AG20443 (cell line): ENCODE measurements around the gene DCHS2.

ENCODE experiments used
- DNase-seq: peaks from one replicate; pipeline ENCODE4 v3.0.0; 2012; ENCODE audit warnings: low spot score, mixed read lengths

Gene DCHS2

DNA sequence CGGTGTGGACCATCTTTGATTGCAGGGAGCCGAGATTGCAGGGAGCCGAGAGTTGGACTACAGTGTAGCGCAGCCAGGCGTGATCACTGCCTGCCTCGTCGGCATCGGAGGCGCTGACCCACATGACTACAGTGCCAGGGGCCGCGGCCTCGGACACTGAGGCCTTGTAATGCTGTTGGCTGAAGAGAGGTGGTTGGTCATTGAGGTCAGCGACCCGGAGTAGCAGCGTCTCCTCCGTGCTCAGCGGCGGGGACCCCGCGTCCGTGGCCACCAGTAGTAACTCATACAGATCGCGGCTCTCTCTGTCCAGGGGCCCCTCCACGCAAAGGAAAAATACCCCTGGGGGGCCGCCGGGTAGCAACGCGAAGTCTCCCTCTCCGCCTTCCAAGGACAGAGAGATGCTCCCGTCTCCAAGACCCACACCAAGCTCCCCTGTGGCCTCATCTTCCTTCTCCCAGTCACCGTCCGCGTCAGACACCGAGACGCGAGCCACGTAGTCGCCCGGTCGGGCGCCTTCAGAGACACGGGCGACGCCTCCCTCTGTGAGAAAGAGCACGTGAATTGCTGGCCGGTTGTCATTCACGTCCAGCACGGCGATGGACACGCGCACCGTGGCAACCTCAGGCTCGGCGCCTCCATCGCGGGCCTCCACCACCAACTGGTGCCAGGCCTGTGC is 1.9 kb downstream of the DCHS2 start:
- DNase-seq: no peak

DNA sequence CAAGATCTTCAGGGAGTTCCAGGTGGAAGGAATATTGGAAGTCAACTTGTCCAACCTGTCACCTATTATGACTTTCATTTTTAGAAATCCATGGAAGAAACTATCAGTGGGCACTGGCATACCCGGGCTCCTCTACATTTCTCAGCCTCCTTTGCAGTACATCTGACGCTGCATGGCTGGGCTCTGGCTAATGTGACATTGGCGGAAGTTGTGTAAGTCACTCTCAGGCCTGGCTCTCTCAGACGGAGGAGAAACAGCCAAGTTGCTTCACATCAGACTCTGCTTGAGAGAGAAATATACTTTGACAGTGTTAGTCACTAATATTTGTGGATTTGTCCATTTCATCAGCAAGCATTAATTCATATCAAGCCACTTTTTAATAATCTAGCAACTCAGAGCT is 4.5 kb downstream of the DCHS2 start:
- DNase-seq: no peak

DNA sequence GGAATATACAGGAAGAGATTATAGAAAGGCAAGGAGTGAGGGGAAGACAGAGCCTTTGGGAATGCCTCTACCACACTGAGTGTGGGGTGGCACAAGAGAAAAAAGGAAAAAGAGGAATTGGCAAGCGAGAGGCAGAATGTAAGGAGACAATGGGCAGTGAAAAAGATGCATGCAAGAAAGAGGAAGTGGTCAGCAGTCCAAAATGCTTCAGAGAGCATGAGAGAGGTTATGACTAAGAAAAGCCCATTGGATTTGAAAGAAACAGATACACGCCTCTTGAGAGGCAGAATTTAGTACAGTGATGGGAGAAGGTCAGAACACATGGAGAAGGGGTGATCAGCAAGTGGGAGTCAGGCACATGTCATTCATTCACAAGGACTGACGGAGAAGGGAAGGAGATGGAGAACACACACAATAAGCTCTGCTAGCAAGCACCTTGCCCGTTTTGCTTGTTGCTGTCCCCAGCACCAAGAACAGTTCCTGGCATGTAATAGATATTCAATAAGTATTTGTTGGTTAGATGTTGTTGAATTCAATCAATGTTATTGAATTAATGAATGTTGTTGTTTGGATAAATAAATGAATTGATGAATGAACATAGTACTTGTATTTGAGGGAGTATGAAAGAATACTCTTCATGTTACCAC is 6.3 kb downstream of the DCHS2 start:
- no peak for DNase-seq

DNA sequence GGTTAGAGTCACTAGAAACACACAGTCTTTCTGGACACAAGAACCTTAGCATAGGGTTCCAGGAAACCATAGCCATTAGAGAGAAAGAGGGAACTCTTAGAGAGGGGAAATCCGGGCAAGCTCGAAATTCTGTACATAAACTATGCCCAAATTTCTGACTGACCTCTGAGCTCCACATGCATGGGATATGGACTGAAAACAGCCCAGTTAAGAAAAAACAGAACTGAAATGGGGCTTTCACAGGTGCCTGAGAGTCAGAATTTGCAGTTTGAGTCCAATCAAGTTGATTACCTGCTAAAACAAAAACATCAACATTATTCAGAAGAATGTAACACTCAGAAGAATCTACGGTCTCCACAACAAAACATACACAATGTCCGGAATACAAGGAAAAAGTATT is 13.1 kb downstream of the DCHS2 start:
- no peak for DNase-seq

DNA sequence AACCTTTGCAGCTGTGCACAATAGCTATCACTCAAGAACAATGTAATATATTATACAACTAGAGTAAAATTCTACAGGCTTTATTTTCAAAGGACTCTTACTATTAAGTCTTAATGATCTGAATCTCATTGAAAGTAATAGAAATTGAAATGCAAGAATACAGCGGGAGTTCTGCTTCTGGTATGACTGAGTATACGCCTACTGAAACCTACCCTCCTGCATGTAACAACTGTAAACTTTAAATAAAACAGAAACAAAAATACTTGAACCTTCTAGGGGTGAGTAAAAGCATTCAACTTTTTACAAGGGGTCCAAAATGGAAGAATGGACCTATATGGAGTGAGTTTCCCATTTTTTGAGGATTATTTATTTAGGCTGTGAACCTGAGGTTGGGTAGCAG is 13.5 kb downstream of the DCHS2 start:
- no peak for DNase-seq

DNA sequence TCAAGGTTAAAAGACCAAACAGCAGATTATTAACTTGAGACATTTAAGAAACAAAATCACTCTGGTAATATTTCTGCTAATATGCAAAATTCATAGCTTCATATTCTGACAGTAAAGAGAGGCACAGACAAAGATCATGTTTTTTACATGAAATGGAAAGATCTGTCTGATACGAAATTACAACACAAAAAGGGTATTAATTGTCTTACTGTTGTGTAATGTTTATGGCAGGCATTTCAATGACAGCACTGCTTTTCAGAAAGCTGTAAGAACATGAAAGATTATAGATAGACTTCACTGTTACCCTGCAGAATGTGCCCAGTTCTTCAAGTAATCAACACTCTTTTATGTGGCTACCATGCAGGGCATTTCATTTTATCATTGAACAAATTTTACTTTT is 15.4 kb downstream of the DCHS2 start:
- DNase-seq: no peak

DNA sequence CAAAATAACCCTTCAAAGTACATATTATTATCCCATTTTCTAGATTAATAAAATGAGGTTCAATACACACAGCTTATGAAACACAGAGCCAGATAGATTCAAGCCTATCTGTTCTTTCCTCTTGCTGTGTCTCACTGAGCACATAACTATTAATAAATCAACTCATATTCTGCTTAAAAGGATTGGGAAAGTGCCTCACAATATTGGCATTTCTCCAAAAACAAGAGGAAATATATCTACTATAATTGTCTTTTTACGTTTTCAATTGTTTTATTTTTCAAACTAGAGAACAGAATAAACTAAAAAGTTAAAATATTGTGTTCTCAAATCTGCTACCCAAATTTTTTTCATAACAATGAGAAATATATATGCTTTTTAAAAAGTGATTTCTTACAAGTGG is 15.8 kb downstream of the DCHS2 start:
- no peak for DNase-seq

DNA sequence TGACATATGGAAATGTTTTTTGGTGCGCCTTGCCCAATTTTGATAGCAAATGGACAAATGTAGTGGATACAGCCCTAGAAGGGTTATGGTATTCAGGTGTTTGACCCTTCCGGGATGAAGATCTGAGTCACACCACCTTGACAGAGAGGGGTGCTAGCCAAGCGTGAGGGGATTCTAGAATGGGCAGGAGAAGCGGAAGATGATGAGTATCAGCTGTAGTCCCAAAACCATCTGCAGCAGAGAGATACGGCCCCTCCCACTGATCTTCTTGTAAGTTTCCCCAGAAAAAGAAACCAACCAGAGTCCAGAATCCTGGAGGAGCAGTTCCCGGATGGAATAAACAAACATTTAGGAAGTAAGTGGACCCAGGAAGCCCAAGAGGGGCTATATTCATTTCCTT is 18.1 kb downstream of the DCHS2 start:
- no peak for DNase-seq

DNA sequence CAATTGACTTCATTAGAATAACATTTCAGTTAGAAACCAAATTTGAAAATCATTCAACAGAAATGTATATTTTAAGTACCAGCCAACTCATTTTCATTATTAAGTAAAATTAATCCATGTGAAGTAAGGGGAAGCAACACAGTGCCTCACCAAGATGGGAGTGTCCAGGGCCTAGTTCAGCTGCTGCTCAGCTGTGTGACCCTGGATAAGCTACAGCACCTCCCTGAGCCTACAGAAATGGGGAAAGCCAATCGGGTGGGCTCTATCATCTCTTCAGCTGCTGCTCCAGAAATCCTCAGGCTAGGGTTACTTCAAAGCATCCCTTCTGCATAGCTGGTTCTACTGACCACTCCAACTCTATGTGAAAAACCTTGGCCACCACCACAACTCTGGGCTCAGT is 18.7 kb downstream of the DCHS2 start:
- no peak for DNase-seq

DNA sequence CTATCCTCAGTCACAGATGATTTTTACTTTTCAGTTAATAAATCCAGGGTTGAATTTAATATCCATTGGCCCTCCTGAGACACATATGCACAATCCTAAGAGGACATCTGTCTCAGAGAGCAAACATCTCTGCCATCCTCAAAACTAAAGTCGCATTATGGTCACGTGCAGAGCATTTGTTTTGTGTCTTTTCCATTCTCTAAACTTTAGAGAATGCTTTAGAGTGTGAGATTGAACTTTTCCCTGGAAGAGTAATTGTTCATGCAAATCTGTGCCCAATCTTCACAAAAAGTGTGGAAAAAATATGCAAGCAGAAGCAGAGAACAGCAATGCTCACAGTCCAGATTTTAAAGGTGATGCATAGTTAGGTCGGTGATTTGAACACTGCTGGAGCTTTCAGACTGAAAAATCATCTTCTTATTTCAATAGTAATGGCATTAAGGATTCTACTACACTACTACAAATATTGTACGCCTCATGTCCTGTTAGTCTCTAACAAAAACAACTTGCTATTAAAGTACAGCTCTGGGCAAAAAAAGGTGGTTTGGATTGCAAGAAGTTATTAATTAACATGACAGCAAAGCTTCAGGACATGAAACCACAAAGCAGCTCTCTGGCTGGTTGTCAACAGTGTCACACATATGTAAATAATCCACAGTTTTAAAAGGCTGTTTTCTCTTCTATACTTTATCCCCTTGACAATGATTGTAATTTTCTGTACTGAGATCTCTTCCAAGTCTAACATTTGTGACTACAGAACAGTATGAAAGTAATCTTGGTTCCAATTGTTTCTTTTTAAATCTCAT is 19.9 kb downstream of the DCHS2 start:
- no peak for DNase-seq

DNA sequence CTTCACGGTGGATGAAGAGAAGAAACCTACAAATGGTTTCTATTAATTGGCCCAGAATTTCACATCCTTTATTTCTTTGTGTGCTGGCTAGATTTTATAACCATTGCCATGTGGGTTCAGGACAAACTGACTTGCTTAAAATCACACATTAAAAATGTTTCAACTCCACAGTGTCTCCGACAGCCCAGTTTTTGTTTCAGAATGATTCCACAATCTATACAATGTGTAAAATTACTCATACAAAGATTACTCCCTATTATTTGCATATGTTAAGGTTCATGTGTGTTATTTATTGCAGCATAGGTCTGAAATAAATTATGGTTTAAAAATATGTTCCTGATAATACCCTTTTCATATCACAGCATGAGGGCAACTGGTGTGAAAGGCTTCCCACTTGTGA is 20.6 kb downstream of the DCHS2 start:
- no peak for DNase-seq

DNA sequence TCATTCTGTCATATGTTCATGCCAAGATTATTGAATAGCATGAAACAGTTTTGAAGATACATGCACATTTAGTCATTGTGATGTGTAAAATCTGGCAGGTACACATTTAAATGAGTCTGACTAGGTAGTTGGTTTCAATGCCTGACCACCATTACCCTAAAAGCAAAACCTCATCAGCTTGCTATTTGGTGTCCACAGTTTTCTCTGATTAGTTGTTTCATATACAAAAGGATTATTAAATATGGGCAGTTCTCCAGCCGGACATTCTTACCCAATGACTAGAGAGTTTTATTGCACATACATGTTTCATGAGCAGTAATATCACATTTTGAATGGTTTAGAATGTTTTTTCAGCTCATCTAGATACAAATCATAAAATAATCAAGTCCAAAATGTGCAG is 23.7 kb downstream of the DCHS2 start:
- no peak for DNase-seq

DNA sequence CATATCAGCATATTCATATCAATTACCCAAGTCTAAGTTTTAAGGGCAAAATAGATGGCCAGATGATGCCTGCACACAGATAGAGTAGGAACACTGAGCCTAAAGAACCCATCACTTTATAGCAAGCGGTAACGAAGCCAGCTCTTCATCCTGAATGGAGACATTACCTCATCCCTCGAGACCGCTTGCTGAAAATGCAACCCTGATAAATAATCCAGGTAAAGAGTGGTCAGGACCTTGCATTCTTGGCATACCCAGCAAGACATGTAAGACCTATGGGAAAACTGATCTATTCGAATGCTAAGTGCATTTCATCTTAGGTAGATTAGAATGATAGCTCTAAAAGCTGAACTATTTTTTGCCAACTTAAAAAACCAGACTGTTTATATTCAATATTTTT is 25.3 kb downstream of the DCHS2 start:
- no peak for DNase-seq

DNA sequence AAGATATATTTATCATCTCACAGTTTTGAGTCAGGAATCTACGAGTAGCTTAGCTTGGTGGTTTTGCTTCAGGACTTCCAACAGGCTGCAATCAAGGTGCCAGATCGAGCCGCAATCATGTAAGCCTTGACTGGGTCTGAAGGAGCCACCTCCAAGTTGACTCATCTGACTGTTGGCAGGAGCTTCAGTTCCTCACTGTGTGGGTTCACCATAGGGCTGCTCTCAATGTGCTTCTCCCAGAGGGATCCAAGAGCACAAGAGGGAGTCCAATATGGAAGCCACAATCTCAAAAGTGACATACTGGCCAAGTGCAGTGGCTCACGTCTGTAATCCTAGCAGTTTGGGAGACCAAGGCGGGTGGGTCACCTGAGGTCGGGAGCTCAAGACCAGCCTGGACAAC is 26.5 kb downstream of the DCHS2 start:
- DNase-seq: no peak

DNA sequence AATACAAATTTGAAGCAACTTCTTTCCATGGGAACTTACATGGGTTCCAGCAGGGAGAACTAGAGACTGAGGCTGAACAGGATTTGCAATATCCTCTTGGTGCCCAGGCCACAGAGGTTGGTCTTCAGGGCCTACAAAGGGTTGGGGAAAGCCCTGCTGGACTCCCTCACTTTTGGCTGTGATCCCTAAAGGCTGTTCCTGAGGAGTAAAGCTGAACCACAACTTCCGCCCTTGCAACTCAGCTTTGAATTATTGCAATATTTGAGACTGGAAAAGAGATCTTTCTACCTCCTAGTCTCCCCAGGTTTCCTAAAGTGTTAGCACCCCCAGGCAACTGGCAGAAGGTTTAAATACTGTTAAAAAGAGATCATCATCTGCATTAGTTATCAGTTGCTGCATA is 26.9 kb downstream of the DCHS2 start:
- no peak for DNase-seq

DNA sequence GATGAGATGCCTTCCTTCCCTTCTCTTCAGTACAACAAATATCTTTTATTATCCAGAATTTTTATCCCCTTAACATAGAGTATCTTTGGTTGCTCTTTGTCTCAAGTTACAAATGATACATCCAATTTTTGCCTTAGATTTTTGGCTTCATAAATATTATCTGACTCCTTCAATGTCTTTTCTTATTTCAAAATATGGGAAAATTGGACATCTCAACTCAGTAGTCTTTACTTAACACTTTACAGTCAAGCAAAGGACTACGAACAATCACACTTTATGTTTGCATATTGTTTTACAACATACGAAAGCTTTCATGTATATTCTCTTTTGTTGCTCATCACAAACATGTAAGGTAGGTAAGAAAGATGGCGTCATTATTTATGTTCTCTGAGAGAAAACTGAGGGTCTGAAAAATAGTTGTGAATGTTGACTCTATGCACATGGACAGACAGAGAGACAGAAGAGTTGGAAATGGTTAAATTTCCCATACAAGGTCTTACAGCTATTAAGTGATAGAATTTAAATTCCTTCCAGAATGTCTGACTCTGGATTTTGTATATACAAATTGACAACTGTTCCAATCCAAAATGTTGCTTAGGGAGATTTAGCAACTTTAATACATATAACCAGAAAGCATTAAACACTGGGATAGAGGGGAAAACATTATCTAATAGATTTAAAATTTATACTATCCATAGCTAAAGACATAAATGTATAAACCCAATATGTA is 29.4 kb downstream of the DCHS2 start:
- DNase-seq: no peak

DNA sequence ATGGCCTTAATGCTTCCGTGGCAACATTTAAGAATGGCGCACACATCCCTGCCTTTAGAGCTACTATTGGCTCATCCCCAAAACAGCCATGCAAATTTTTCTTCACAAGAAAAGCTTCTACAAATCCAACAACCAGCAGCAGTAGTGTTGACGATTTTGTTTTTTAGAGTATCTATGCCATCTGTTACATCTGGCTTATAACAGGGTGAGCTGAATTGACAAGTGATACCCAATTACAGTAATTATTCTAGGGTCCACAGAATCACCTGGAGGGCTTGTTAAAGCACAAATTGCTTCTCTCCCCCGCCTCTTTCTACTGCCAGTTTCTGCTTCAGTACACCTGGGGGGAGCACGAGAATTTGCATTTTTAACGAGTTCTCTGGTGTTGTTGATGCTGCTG is 34.1 kb downstream of the DCHS2 start:
- DNase-seq: no peak

DNA sequence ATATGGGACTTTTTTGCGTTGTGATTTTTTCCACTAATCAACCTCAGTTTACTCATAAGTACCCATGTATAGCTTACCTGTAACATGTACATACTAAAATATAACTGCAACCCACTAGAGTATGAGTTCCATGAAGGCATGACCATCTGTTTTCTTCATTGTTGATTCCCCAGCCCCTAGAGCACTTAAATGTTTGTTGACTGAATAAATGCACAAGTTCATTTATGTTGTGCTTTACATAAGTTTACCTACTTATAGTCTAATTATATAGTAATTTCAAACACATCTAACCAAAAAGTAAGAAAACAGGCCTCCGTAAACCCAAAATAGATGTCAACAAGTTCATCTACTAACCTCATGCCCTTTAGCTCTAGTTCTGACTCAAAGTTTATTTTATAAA is 34.7 kb downstream of the DCHS2 start:
- no peak for DNase-seq

DNA sequence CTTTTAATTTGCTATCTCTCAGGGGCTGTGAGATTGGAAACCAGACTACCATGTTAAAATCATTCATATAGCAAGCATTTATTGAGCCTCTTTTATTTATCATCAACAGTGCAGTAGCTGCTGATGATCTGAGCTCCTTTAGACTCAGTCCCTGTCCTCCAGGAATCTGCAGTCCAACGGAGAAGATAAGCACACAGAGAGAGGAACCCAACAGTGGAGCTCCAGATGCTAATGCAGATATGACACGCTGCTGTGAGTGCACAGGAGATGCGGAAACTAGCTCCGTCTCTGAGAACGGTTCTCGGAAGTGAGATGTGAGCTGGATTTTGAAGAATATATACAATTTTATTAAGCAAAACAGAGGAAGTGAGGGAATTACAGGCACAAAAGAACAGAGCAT is 35.4 kb downstream of the DCHS2 start:
- no peak for DNase-seq

DNA sequence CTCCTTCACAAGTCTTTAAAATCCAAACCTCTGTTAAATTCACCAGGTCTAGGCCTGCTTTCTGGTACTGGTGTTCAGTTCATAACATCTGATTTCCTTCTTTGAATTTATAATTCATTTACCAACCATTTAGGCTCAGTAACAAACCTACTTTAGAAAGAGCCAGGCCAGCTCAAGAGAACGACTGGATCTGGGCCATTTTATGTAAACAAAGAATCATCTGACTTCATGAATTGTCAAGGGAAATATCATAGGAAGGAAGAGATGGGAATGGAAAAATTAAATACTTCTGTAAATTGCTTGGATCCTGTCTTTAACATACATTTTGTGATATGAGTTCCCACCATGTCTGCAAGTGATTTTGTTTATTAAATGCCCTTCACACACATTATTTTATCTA is 36.5 kb downstream of the DCHS2 start:
- DNase-seq: no peak

DNA sequence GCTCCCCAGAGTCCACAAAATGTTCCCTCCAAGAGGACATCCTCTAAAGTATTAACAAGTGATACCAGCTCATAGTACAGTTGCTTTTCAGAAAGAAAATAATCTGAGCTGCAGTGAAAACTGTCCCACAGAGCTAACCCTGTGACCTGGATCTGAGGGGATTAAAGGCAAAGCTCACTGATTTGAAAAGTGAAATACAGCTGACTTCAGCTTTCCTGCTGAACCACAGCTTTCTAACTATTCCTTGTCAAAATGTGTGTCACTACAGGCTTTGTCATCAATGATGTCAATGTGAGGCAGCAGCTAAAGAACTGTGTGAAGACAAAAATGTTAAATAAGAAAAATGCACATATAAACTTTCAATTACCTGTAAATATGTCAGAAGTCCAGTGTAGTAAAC is 36.9 kb downstream of the DCHS2 start:
- no peak for DNase-seq

DNA sequence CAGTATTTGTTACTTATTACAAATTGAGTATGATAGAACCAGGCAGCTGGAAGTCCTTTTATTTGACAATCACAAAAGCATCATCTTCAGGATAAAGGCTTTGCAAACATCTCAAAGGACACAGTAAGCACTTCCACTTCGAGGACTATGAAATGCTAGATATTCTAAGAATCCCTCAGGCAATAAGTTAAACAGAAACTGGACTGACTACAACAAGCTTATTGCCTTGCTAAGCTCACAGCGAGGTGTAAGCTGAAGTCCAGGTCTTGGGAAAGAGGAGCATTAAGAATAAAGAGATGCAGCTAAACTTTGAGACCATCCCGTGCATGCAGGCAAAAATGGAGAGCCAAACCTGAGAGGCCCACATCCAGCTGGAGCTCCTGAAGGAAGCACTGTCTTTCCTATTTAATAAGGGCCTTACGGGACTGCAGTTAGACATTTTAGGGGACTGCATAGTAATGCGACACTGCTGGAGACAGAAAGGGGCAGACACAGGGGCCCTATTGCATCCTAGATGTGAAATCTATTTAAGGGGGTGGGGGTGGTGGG is 38.7 kb downstream of the DCHS2 start:
- no peak for DNase-seq

DNA sequence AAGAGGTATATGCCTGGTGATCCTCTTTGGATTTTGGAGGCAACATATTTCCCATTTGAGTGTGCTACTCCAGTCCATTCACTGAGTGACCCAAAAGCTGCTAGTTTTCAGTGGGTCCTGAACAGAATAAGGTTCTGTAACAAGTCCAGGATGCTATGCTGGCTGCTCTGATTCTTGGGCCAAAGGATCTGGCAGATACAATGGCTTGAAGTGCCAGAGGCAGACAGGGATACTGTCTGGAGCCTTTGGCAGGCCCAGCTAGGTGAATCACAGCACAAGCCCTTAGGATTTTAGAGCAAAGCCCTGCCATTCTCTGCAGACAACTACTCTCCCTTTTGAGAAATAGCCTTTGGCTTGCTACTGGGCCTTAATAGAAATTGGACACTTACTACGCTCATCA is 40.6 kb downstream of the DCHS2 start:
- DNase-seq: no peak
